H1 (cell line): Measurements from ENCODE around the gene SSUH2. TPM values are rescaled to one million over a fixed set of nuclear protein-coding genes. Genes with fewer than 3 reads are reported as not detected.
"Not testable (repeated sequence)": the region's sequence is repeated elsewhere in the genome, so short reads cannot be mapped to it uniquely, and the experiment has no call there.

ENCODE experiments used
- CTCF ChIA-PET: fragments of 300-600 bp; sonication (Branson Sonifier 250); formaldehyde crosslinking; loops from one replicate; lab custom pipeline; 2021; ENCODE audit not compliant: partially characterized antibody; lab: Charles Lee
- POLR2A ChIA-PET: fragments of 300-600 bp; sonication (Branson Sonifier 250); formaldehyde crosslinking; loops from one replicate; lab custom pipeline; 2021; ENCODE audit warnings: inconsistent platforms; ENCODE audit not compliant: partially characterized antibody; lab: Charles Lee
- DNase-seq, 2 experiments: peaks; one replicate each; pipeline versions ENCODE4 v3.0.0 to v3.0.0-alpha.2; 2010 to 2022; ENCODE audit warnings: low spot score in 2 of 2, low read depth in 1 of 2, mixed read lengths in 1 of 2
- FAIRE-seq: peaks from 2 replicates; lab custom pipeline; 2011; peaks lifted over from hg19 to GRCh38; lab: Jason Lieb, UNC
- H2AFZ ChIP-seq: 2 replicates; pipeline ENCODE4 v1.8.1; 2012; ENCODE audit warnings: low read length, inconsistent platforms
- H2AK5ac ChIP-seq: 2 replicates; pipeline ENCODE4 v1.6.1; 2013; ENCODE audit warnings: low read depth, low read length
- H2BK120ac ChIP-seq: replicated peaks from 2 replicates; pipeline ENCODE3; 2013; ENCODE audit warnings: low read depth, low read length, inconsistent platforms
- H2BK12ac ChIP-seq: 2 replicates; pipeline ENCODE4 v1.6.1; 2013; ENCODE audit warnings: low read depth, low read length
- H2BK15ac ChIP-seq: 2 replicates; pipeline ENCODE4 v1.6.1; 2013; ENCODE audit warnings: low read length
- H2BK20ac ChIP-seq: 2 replicates; pipeline ENCODE4 v1.6.1; 2013; ENCODE audit warnings: low read length
- H2BK5ac ChIP-seq: 2 replicates; pipeline ENCODE4 v1.6.1; 2013; ENCODE audit warnings: low read depth, low read length
- H3K14ac ChIP-seq: 2 replicates; pipeline ENCODE4 v1.6.1; 2013; ENCODE audit warnings: inconsistent platforms; ENCODE audit not compliant: insufficient read length
- H3K18ac ChIP-seq: 2 replicates; pipeline ENCODE4 v1.6.1; 2013; ENCODE audit warnings: low read length; ENCODE audit errors: extremely low read depth
- H3K23ac ChIP-seq: 2 replicates; pipeline ENCODE4 v1.6.1; 2013; ENCODE audit warnings: inconsistent platforms; ENCODE audit not compliant: insufficient read length
- H3K23me2 ChIP-seq: 2 replicates; pipeline ENCODE4 v1.6.1; 2013; ENCODE audit warnings: low read depth, low read length
- H3K27ac ChIP-seq: 2 replicates; pipeline ENCODE4 v1.6.1; 2011; ENCODE audit warnings: low read depth, low read length, inconsistent platforms
- H3K27me3 ChIP-seq, 4 experiments: replicated peaks in 1 of 4; 1 replicate in 1 of 4; 2 replicates in 3 of 4; pipeline versions ENCODE4 v1.6.1 to v1.8.1; 2011 to 2013; ENCODE audit warnings: low read length in 3 of 4, mild to moderate bottlenecking in 3 of 4, inconsistent platforms in 2 of 4, mixed read lengths in 2 of 4, moderate library complexity in 1 of 4; ENCODE audit not compliant: control insufficient read depth in 3 of 4, insufficient read depth in 3 of 4; ENCODE audit errors: extremely low read depth in 1 of 4
- H3K36me3 ChIP-seq, 4 experiments: 2 replicates each; pipeline versions ENCODE4 v1.6.1 to v1.8.1; 2011 to 2013; ENCODE audit warnings: mild to moderate bottlenecking in 4 of 4, low read length in 3 of 4, moderate library complexity in 2 of 4, control low read depth in 1 of 4, inconsistent platforms in 1 of 4; ENCODE audit not compliant: insufficient read depth in 4 of 4, control insufficient read depth in 2 of 4
- H3K4ac ChIP-seq: replicated peaks from 2 replicates; pipeline ENCODE3; 2013; ENCODE audit warnings: low read length, low read depth, mixed read lengths, inconsistent platforms; ENCODE audit not compliant: insufficient read length
- H3K4me1 ChIP-seq, 4 experiments: replicated peaks in 1 of 4; 1 replicate in 1 of 4; 2 replicates in 3 of 4; pipeline versions ENCODE4 v1.6.1 to v1.8.1; 2011 to 2013; ENCODE audit warnings: low read length in 3 of 4, inconsistent platforms in 2 of 4, mixed read lengths in 1 of 4; ENCODE audit not compliant: insufficient read depth in 4 of 4, control insufficient read depth in 3 of 4
- H3K4me2 ChIP-seq, 2 experiments: 2 replicates each; pipeline versions ENCODE4 v1.6.1 to v1.8.1; 2011 to 2013; ENCODE audit warnings: low read depth in 2 of 2, low read length in 2 of 2, control low read depth in 1 of 2, inconsistent platforms in 1 of 2, mild to moderate bottlenecking in 1 of 2; ENCODE audit not compliant: insufficient read depth in 1 of 2
- H3K4me3 ChIP-seq, 4 experiments: fragments of 200-600, 300-600 bp in 1 of 4; sonication (generic), shearing (Covaris generic), sonication (Bioruptor Twin) in 1 of 4; 2 replicates each; pipeline versions ENCODE4 v1.5.1 to v1.8.1; 2011 to 2016; ENCODE audit warnings: low read length in 4 of 4, low read depth in 3 of 4, control low read depth in 2 of 4, inconsistent platforms in 2 of 4, mild to moderate bottlenecking in 2 of 4, mixed read lengths in 1 of 4, moderate library complexity in 1 of 4; ENCODE audit not compliant: insufficient read depth in 2 of 4; ENCODE audit errors: extremely low read depth in 1 of 4
- H3K56ac ChIP-seq: replicated peaks from 2 replicates; pipeline ENCODE3; 2013; ENCODE audit warnings: low read depth, mild to moderate bottlenecking, mixed read lengths, low read length, inconsistent platforms; ENCODE audit not compliant: insufficient read length
- H3K79me1 ChIP-seq: 2 replicates; pipeline ENCODE4 v1.6.1; 2013; ENCODE audit warnings: low read depth, low read length, control low read depth
- H3K79me2 ChIP-seq, 2 experiments: 2 replicates each; pipeline versions ENCODE4 v1.6.1 to v1.8.1; 2012 to 2013; ENCODE audit warnings: low read length in 2 of 2, mild to moderate bottlenecking in 2 of 2, inconsistent platforms in 1 of 2; ENCODE audit not compliant: insufficient read depth in 2 of 2, control insufficient read depth in 1 of 2
- H3K9ac ChIP-seq, 4 experiments: replicated peaks in 1 of 4; 1 replicate in 1 of 4; 2 replicates in 3 of 4; pipeline versions ENCODE4 v1.6.1 to v1.8.1; 2011 to 2013; ENCODE audit warnings: low read depth in 3 of 4, low read length in 3 of 4, control low read depth in 2 of 4, mild to moderate bottlenecking in 2 of 4, moderate library complexity in 2 of 4, inconsistent platforms in 1 of 4; ENCODE audit errors: extremely low read depth in 1 of 4
- H3K9me3 ChIP-seq, 2 experiments: 2 replicates each; pipeline versions ENCODE4 v1.6.1 to v1.8.1; 2012 to 2013; ENCODE audit warnings: mild to moderate bottlenecking in 2 of 2, moderate library complexity in 2 of 2, control low read depth in 1 of 2, inconsistent platforms in 1 of 2, low read depth in 1 of 2, low read length in 1 of 2, mixed read lengths in 1 of 2; ENCODE audit not compliant: insufficient read depth in 2 of 2
- H4K20me1 ChIP-seq, 2 experiments: replicated peaks in 1 of 2; 2 replicates each; pipeline versions ENCODE3 to v1.8.1; 2011 to 2013; ENCODE audit warnings: inconsistent platforms in 2 of 2, low read length in 2 of 2, mild to moderate bottlenecking in 1 of 2; ENCODE audit not compliant: insufficient read depth in 2 of 2, control insufficient read depth in 1 of 2
- H4K5ac ChIP-seq: 2 replicates; pipeline ENCODE4 v1.6.1; 2013; ENCODE audit warnings: low read length, low read depth, mixed read lengths, inconsistent platforms; ENCODE audit not compliant: insufficient read length
- H4K8ac ChIP-seq: 2 replicates; pipeline ENCODE4 v1.8.0; 2013; ENCODE audit warnings: mild to moderate bottlenecking, moderate library complexity, low read length, inconsistent platforms; ENCODE audit not compliant: insufficient read depth; ENCODE audit errors: extremely low read depth
- H4K91ac ChIP-seq: replicated peaks from 2 replicates; pipeline ENCODE3; 2013; ENCODE audit warnings: low read length, mixed read lengths, inconsistent platforms; ENCODE audit not compliant: insufficient read length
- CBX8 ChIP-seq: fragments of 300-800, 300-1000 bp; sonication (generic); IDR thresholded peaks from 2 replicates; pipeline ENCODE4 v1.7.1; 2016; ENCODE audit warnings: low read depth, low read length, borderline replicate concordance
- CTCF ChIP-seq, 3 experiments: IDR thresholded peaks; 1 replicate in 2 of 3; 2 replicates in 1 of 3; pipeline versions ENCODE4 v1.5.1 to v1.6.1; 2011; ENCODE audit warnings: low read length in 3 of 3, mild to moderate bottlenecking in 3 of 3, inconsistent platforms in 2 of 3, low read depth in 1 of 3, moderate library complexity in 1 of 3; ENCODE audit not compliant: insufficient read depth in 1 of 3; ENCODE audit errors: control extremely low read depth in 1 of 3
- FOSL1 ChIP-seq: IDR thresholded peaks from 2 replicates; pipeline ENCODE4 v1.6.1; 2011; ENCODE audit warnings: mild to moderate bottlenecking, low read depth, low read length, moderate library complexity; ENCODE audit not compliant: insufficient read depth
- GTF2F1 ChIP-seq: IDR thresholded peaks from 2 replicates; pipeline ENCODE4 v1.6.1; 2012; ENCODE audit warnings: low read depth, low read length, improper control_type of control experiment, borderline replicate concordance
- RBBP5 ChIP-seq: IDR thresholded peaks from 2 replicates; pipeline ENCODE4 v1.7.1; 2012; ENCODE audit warnings: low read depth, mild to moderate bottlenecking, inconsistent platforms, low read length, moderate library complexity, borderline replicate concordance
- RNF2 ChIP-seq: fragments of 200-900, 300-1000 bp; sonication (generic); IDR thresholded peaks from 2 replicates; pipeline ENCODE4 v1.7.1; 2016; ENCODE audit warnings: borderline replicate concordance, low read depth, mild to moderate bottlenecking, antibody characterized with exemption, low read length; ENCODE audit not compliant: poor library complexity, severe bottlenecking; ENCODE audit errors: missing control alignments
- WGBS, 2 experiments: shearing (Covaris generic) in 1 of 2; methylation state at CpG; one replicate each; pipeline versions ENCODE4 v1.1.6 to v1.1.7; 2013 to 2015; ENCODE audit warnings: low lambda C conversion rate in 2 of 2, mixed read lengths in 2 of 2, inconsistent platforms in 1 of 2, low coverage in 1 of 2, missing lambda C conversion rate in 1 of 2; ENCODE audit not compliant: insufficient replicate concordance in 2 of 2, insufficient coverage in 1 of 2, insufficient read length in 1 of 2; ENCODE audit errors: extremely low coverage in 1 of 2, missing lambda C conversion rate in 1 of 2; 5-methylcytosine and 5-hydroxymethylcytosine counted together
- polyA plus RNA-seq, 7 experiments: library from polyadenylated mRNA; depleted of rRNA in 3 of 7; stranded (reverse) in 5 of 7; unstranded in 2 of 7; fragments of >200 nt in 5 of 7; fragments of 200-250 nt in 2 of 7; gene quantifications; 1 replicate in 5 of 7; 2 replicates in 1 of 7; 4 replicates in 1 of 7; pipeline versions ENCODE4 v1.2.1 to v1.2.3, GENCODE V29; 2011 to 2013; ENCODE audit warnings: missing spikeins in 2 of 7, mixed read lengths in 2 of 7
- total RNA-seq: library from RNA; stranded (reverse); fragmentation: NEBNext Ultra II Directional; extraction: Animal tissue kit (Norgen Biotek cat#: 25700); gene quantifications from 2 replicates; pipeline ENCODE4 v1.2.1, GENCODE V29; 2021

SSUH2 gene
- total and polyA plus RNA-seq, 2 of the 8 experiments (the other 6 are each of a cell fraction or from before 2014, with no cell fraction given) = 0.62 to 0.69 TPM

- TF ChIP-seq FOSL1 (no peak), RNF2 (no peak), CTCF (IDR thresholded peaks at IDR 0.05; ENCODE audit: control extremely low read depth in 1 of 3, insufficient read depth in 1 of 3, low read depth in 1 of 3, low read length in 3 of 3) (no peak), RBBP5 (no peak), CBX8 (no peak), GTF2F1 (no peak)
Measured at GRCh38 chr3:8655387-8655835, 10.8 kb upstream of the SSUH2 start (continued).

DNA sequence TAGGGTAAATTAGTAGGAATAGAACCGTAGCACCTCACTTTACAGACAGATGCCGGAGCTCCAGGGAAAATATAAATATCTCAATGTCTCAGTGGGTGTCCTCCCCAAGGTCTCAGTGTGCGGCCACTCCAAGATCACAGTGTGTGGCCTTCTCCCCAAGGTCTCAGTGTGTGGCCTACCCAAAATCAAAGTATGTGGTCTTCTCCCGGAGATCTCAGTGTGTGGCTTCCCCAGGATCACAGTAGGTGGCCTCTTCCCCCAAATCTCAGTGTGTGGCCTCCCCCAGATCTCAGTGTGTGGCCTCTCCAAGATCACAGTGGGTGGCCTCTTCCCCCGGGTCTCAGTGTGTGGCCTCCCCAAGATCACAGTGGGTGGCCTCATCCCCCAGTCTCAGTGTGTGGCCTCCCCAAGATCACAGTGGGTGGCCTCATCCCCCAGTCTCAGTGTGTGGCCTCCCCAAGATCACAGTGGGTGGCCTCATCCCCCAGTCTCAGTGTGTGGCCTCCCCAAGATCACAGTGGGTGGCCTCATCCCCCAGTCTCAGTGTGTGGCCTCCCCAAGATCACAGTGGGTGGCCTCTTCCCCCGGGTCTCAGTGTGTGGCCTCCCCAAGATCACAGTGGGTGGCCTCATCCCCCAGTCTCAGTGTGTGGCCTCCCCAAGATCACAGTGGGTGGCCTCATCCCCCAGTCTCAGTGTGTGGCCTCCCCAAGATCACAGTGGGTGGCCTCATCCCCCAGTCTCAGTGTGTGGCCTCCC, 10.2 kb upstream of the SSUH2 start:
- H3K14ac ChIP-seq, H2BK12ac ChIP-seq, H3K23me2 ChIP-seq, H3K4me3 ChIP-seq, DNase-seq, H2BK120ac ChIP-seq, H3K23ac ChIP-seq, H2BK20ac ChIP-seq, FAIRE-seq, H2AK5ac ChIP-seq, H2AFZ ChIP-seq, H3K36me3 ChIP-seq, H3K18ac ChIP-seq, H3K9ac ChIP-seq, H4K20me1 ChIP-seq, H2BK5ac ChIP-seq, H3K4ac ChIP-seq, H3K4me2 ChIP-seq, H4K5ac ChIP-seq, H4K8ac ChIP-seq, H3K27ac ChIP-seq, H3K9me3 ChIP-seq, H3K4me1 ChIP-seq, H3K27me3 ChIP-seq, H2BK15ac ChIP-seq, H3K79me1 ChIP-seq, H3K79me2 ChIP-seq, H3K56ac ChIP-seq, POLR2A ChIA-PET, H4K91ac ChIP-seq: not testable (repeated sequence)
- WGBS, 2 experiments = 88% methylated on average over 4 of the region's 6 CpGs; no CpG with 5 or more reads in 1 of the 2 experiments
- CTCF ChIA-PET = interaction anchor here (1.1 kb wide), 1 partner anchor 8 kb away, joined by 4 read pairs; no protein-coding TSS in a partner anchor
